HepG2 (cell line): ENCODE results near the gene ACYP2. TPM values are rescaled to one million over a fixed set of nuclear protein-coding genes. Genes with fewer than 3 reads are reported as not detected.

Source experiments
- ARID5B ChIP-seq: IDR thresholded peaks from 2 replicates; pipeline ENCODE4 v1.4.0; 2020; ENCODE audit warnings: mild to moderate bottlenecking, missing genetic modification reagents
- FLYWCH1 ChIP-seq: sonication (generic); formaldehyde crosslinking; IDR thresholded peaks from 2 replicates; pipeline ENCODE4 v1.8.1; 2023; ENCODE audit warnings: mild to moderate bottlenecking, missing genetic modification reagents
- KAT2B ChIP-seq: fragments of 150-350 bp; IDR thresholded peaks from 2 replicates; pipeline ENCODE4 v1.6.1; 2014; ENCODE audit warnings: low read depth, low read length, borderline replicate concordance
- KLF12 ChIP-seq: sonication (generic); formaldehyde crosslinking; IDR thresholded peaks from 2 replicates; pipeline ENCODE4 v1.4.0; 2020; ENCODE audit warnings: missing genetic modification reagents, borderline replicate concordance
- MATR3 ChIP-seq: sonication (generic); formaldehyde crosslinking; IDR thresholded peaks from 2 replicates; pipeline ENCODE4 v1.4.0; 2020; ENCODE audit warnings: missing genetic modification reagents
- MXD3 ChIP-seq: IDR thresholded peaks from 2 replicates; pipeline ENCODE4 v1.6.1; 2016; ENCODE audit warnings: mild to moderate bottlenecking, missing biosample characterization, missing genetic modification reagents
- PCBP1 ChIP-seq: fragments of 200-400 bp; formaldehyde crosslinking; IDR thresholded peaks from 2 replicates; pipeline ENCODE4 v1.6.1; 2017; ENCODE audit warnings: mild to moderate bottlenecking, low read depth, low read length, borderline replicate concordance
- PHF5A ChIP-seq: IDR thresholded peaks from one replicate; pipeline ENCODE4 v1.6.1; 2018; ENCODE audit warnings: low read depth, missing genetic modification reagents; ENCODE audit not compliant: unreplicated experiment
- SAFB2 ChIP-seq: sonication (generic); formaldehyde crosslinking; IDR thresholded peaks from 2 replicates; pipeline ENCODE4 v1.5.1; 2020; ENCODE audit warnings: missing genetic modification reagents, low read depth, mild to moderate bottlenecking, borderline replicate concordance
- SMC3 ChIP-seq: IDR thresholded peaks from 2 replicates; pipeline ENCODE4 v1.6.1; 2011; ENCODE audit warnings: low read length, improper control_type of control experiment
- STAG1 ChIP-seq: sonication (generic); formaldehyde crosslinking; IDR thresholded peaks from 2 replicates; pipeline ENCODE4 v1.4.0; 2020; ENCODE audit warnings: missing genetic modification reagents
- ZNF335 ChIP-seq: sonication (generic); formaldehyde crosslinking; IDR thresholded peaks from 2 replicates; pipeline ENCODE4 v1.4.0; 2020; ENCODE audit warnings: missing genetic modification reagents
- ZNF33B ChIP-seq: sonication (generic); formaldehyde crosslinking; IDR thresholded peaks from 2 replicates; pipeline ENCODE4 v1.5.1; 2020; ENCODE audit warnings: mild to moderate bottlenecking, missing genetic modification reagents
- ZNF558 ChIP-seq: sonication (generic); formaldehyde crosslinking; IDR thresholded peaks from 2 replicates; pipeline ENCODE4 v1.9.0; 2022; ENCODE audit warnings: mild to moderate bottlenecking, missing genetic modification reagents, borderline replicate concordance
- ZNF75D ChIP-seq: sonication (generic); formaldehyde crosslinking; IDR thresholded peaks from 2 replicates; pipeline ENCODE4 v1.8.1; 2023; ENCODE audit warnings: missing genetic modification reagents, mild to moderate bottlenecking, borderline replicate concordance
- polyA plus RNA-seq, 8 experiments: library from polyadenylated mRNA; depleted of rRNA in 3 of 8; stranded (reverse) in 7 of 8; unstranded in 1 of 8; fragments of >200 nt; fragmentation: Illumina TruSeq in 4 of 8; extraction: Trizol in 4 of 8; gene quantifications; 2 replicates each; pipeline versions ENCODE4 v1.2.1 to v1.2.3, GENCODE V29; 2011 to 2016; ENCODE audit warnings: low read depth in 4 of 8, missing spikeins in 1 of 8, mixed read lengths in 1 of 8; ENCODE audit not compliant: insufficient read depth in 1 of 8
- total RNA-seq, 5 experiments: library from RNA; depleted of rRNA; stranded (reverse); fragments of >200 nt; fragmentation: Illumina TruSeq; extraction: Trizol; gene quantifications; 2 replicates each; pipeline ENCODE4 v1.2.3, GENCODE V29; 2016; ENCODE audit warnings: low read depth in 1 of 5

ACYP2 gene
- total and polyA plus RNA-seq, 2 of the 13 experiments (the other 11 are each of a cell fraction or from before 2014, with no cell fraction given) = 12.3 to 12.7 TPM

- TF ChIP-seq ARID5B (no peak), SMC3 (peak; percentile 47), KLF12 (no peak), ZNF558 (no peak), KAT2B (no peak), PCBP1 (no peak), ZNF75D (CRISPR knock-in tag) (no peak), ZNF335 (no peak), SAFB2 (CRISPR knock-in tag) (no peak), MXD3 (CRISPR knock-in tag) (no peak), STAG1 (peak; percentile 70), PHF5A (CRISPR knock-in tag) (no peak), MATR3 (CRISPR knock-in tag) (no peak), ZNF33B (no peak), FLYWCH1 (no peak)
Observed at GRCh38 chr2:54084600-54084999, 30.8 kb upstream of the ACYP2 start (continued).
